Neural cell (in vitro differentiated cells): ENCODE results near the gene CNTFR. TPM values are rescaled to one million over a fixed set of nuclear protein-coding genes. Genes with fewer than 3 reads are reported as not detected.

Experiments used
- H2AFZ ChIP-seq: fragments of 200-600, 300-800 bp; sonication (generic), shearing (Covaris generic); 2 replicates; pipeline ENCODE4 v1.6.0; 2014; ENCODE audit warnings: low read depth, mild to moderate bottlenecking, antibody characterized with exemption, low read length, moderate library complexity
- H3F3A ChIP-seq: fragments of 200-600 bp; shearing (Covaris generic); 2 replicates; pipeline ENCODE4 v1.6.1; 2016; ENCODE audit warnings: mild to moderate bottlenecking, moderate library complexity, mixed read lengths, antibody characterized with exemption, low read length; ENCODE audit not compliant: insufficient read depth, poor library complexity, severe bottlenecking
- H3K27ac ChIP-seq: fragments of 200-600, 300-800 bp; sonication (generic), shearing (Covaris generic); 2 replicates; pipeline ENCODE4 v1.5.1; 2014; ENCODE audit warnings: mild to moderate bottlenecking, low read length, moderate library complexity
- H3K27me3 ChIP-seq: fragments of 300-800, 200-600 bp; sonication (generic), shearing (Covaris generic); 2 replicates; pipeline ENCODE4 v1.6.0; 2014; ENCODE audit warnings: mild to moderate bottlenecking, low read depth, low read length, moderate library complexity; ENCODE audit not compliant: insufficient read depth
- H3K36me3 ChIP-seq: fragments of 300-800, 200-600 bp; sonication (generic), shearing (Covaris generic); 2 replicates; pipeline ENCODE4 v1.5.1; 2014; ENCODE audit warnings: mild to moderate bottlenecking, antibody characterized with exemption, low read length, moderate library complexity; ENCODE audit not compliant: insufficient read depth
- H3K4me2 ChIP-seq: fragments of 300-800, 200-600 bp; sonication (generic), shearing (Covaris generic); 2 replicates; pipeline ENCODE4 v1.6.0; 2014; ENCODE audit warnings: mild to moderate bottlenecking, low read length
- H3K4me3 ChIP-seq: fragments of 300-800, 200-600 bp; sonication (generic), shearing (Covaris generic); 2 replicates; pipeline ENCODE4 v1.5.1; 2014; ENCODE audit warnings: mild to moderate bottlenecking, low read length, moderate library complexity
- H3K79me2 ChIP-seq: fragments of 200-600 bp; shearing (Covaris generic); replicated peaks from 2 replicates; pipeline ENCODE4 v1.6.0; 2014; ENCODE audit warnings: mild to moderate bottlenecking, low read length, moderate library complexity; ENCODE audit not compliant: insufficient read depth
- H3K9ac ChIP-seq: fragments of 300-800, 200-600 bp; sonication (generic), shearing (Covaris generic); 2 replicates; pipeline ENCODE4 v1.6.1; 2016; ENCODE audit warnings: mild to moderate bottlenecking, low read length, mixed read lengths
- H3K9me2 ChIP-seq: fragments of 200-600 bp; shearing (Covaris generic); 2 replicates; pipeline ENCODE4 v1.6.1; 2016; ENCODE audit warnings: mild to moderate bottlenecking, low read length, mixed read lengths; ENCODE audit not compliant: insufficient read depth
- H3K9me3 ChIP-seq: fragments of 200-600, 300-800 bp; sonication (generic), shearing (Covaris generic); 2 replicates; pipeline ENCODE4 v1.6.1; 2016; ENCODE audit warnings: mild to moderate bottlenecking, mixed run types, low read length, moderate library complexity, mixed read lengths
- H4K20me1 ChIP-seq: fragments of 200-600 bp; shearing (Covaris generic); 2 replicates; pipeline ENCODE4 v1.6.1; 2016; ENCODE audit warnings: mild to moderate bottlenecking, mixed run types; ENCODE audit not compliant: insufficient read depth
- CTCF ChIP-seq: fragments of 450-650 bp; IDR thresholded peaks from 2 replicates; pipeline ENCODE4 v1.5.1; 2014; ENCODE audit warnings: antibody characterized with exemption, mild to moderate bottlenecking, moderate library complexity; ENCODE audit not compliant: poor library complexity, severe bottlenecking
- EP300 ChIP-seq: fragments of 450-650 bp; conservative IDR thresholded peaks from 2 replicates; pipeline ENCODE4 v1.6.1; 2014; ENCODE audit warnings: antibody characterized with exemption, mild to moderate bottlenecking, moderate library complexity; ENCODE audit not compliant: poor library complexity, severe bottlenecking
- EZH2 ChIP-seq: fragments of 200-600, 300-800 bp; shearing (Covaris generic), sonication (generic); IDR thresholded peaks from 2 replicates; pipeline ENCODE4 v1.6.1; 2014; ENCODE audit warnings: antibody characterized with exemption, low read length, borderline replicate concordance, mild to moderate bottlenecking; ENCODE audit not compliant: insufficient read depth, poor library complexity, severe bottlenecking
- MXI1 ChIP-seq: fragments of 450-650 bp; conservative IDR thresholded peaks from 2 replicates; pipeline ENCODE4 v1.6.1; 2014; ENCODE audit warnings: antibody characterized with exemption, mild to moderate bottlenecking; ENCODE audit not compliant: poor library complexity, severe bottlenecking
- POLR2AphosphoS5 ChIP-seq: IDR thresholded peaks from 2 replicates; pipeline ENCODE4 v1.6.1; 2012
- RAD21 ChIP-seq: fragments of 450-650 bp; conservative IDR thresholded peaks from 2 replicates; pipeline ENCODE4 v1.6.1; 2014; ENCODE audit warnings: antibody characterized with exemption, mild to moderate bottlenecking, moderate library complexity
- REST ChIP-seq: IDR thresholded peaks from 2 replicates; pipeline ENCODE4 v1.6.1; 2012; ENCODE audit warnings: borderline replicate concordance
- SMC3 ChIP-seq: fragments of 450-650 bp; conservative IDR thresholded peaks from 2 replicates; pipeline ENCODE4 v1.6.1; 2014; ENCODE audit warnings: antibody characterized with exemption, mild to moderate bottlenecking, moderate library complexity; ENCODE audit not compliant: poor library complexity
- TAF1 ChIP-seq: IDR thresholded peaks from 2 replicates; pipeline ENCODE4 v1.6.1; 2012; ENCODE audit warnings: low read depth
- polyA plus RNA-seq: library from polyadenylated mRNA; depleted of rRNA; stranded (reverse); fragments of >200 nt; gene quantifications from 2 replicates; pipeline ENCODE4 v1.2.3, GENCODE V29; 2014

Gene CNTFR
- polyA plus RNA-seq, 1 donor from 2014 or later: 19.0 TPM

- H4K20me1 ChIP-seq: no peaks in the 10 kb centered on the region
- H3K4me3 ChIP-seq: no peak overlapping the region
- H3K9me2 ChIP-seq: no peaks in the 10 kb centered on the region
- no peaks in the 10 kb centered on the region for H3K36me3 ChIP-seq
- no peak overlapping the region for H3K9ac ChIP-seq
- H3F3A ChIP-seq: peaks cover 6% of the 10 kb centered on the region
- H2AFZ ChIP-seq: no peak overlapping the region
- H3K9me3 ChIP-seq: no peaks in the 10 kb centered on the region
- no peak overlapping the region for H3K4me2 ChIP-seq
- no peak overlapping the region for H3K27ac ChIP-seq
- H3K27me3 ChIP-seq: no peaks in the 10 kb centered on the region
- no peaks in the 10 kb centered on the region for H3K79me2 ChIP-seq
- TF ChIP-seq SMC3 (no peak), REST (no peak), EP300 (no peak), RAD21 (no peak), MXI1 (no peak), CTCF (no peak), EZH2 (no peak), TAF1 (no peak), POLR2AphosphoS5 (no peak)
These were observed 87.6 kb downstream of the CNTFR start for GRCh38 chr9:34501889-34502425.

Other genes with a start within 250 kb of the CNTFR start
- 0.58 and 1.0 TPM in 2 replicates for gene MYORG, start 212.8 kb downstream of the CNTFR start, polyA plus RNA-seq
- 51.8 and 56.6 TPM in 2 replicates for gene FAM219A, start 131.2 kb downstream of the CNTFR start, polyA plus RNA-seq
- gene DNAI1, start 130.9 kb downstream of the CNTFR start, polyA plus RNA-seq: 0.99 and 1.6 TPM in 2 replicates
- 163 and 172 TPM in 2 replicates for gene ENHO, start 66.7 kb downstream of the CNTFR start, polyA plus RNA-seq
- gene RPP25L, start 22.4 kb upstream of the CNTFR start, polyA plus RNA-seq: 27.5 and 31.4 TPM in 2 replicates
- 380 and 391 TPM in 2 replicates for gene DCTN3, start 30.8 kb upstream of the CNTFR start, polyA plus RNA-seq
- 2.1 and 2.8 TPM in 2 replicates for gene ARID3C, start 39.3 kb upstream of the CNTFR start, polyA plus RNA-seq
- 50.2 and 52.5 TPM in 2 replicates for gene SIGMAR1, start 48.1 kb upstream of the CNTFR start, polyA plus RNA-seq
- gene GALT, start 57.0 kb upstream of the CNTFR start, polyA plus RNA-seq: 116 and 182 TPM in 2 replicates
- gene IL11RA, start 62.5 kb upstream of the CNTFR start, polyA plus RNA-seq: 59.1 and 98.5 TPM in 2 replicates
- gene CCL27, start 72.9 kb upstream of the CNTFR start, polyA plus RNA-seq: 0.82 and 2.9 TPM in 2 replicates
- not detected in 2 replicates for gene CCL19, start 101.6 kb upstream of the CNTFR start, polyA plus RNA-seq
- gene CCL21, start 120.4 kb upstream of the CNTFR start, polyA plus RNA-seq: not detected in 2 replicates